GM18858 (cell line): ENCODE results near the gene TBC1D2.

Experiments used
- ATAC-seq: cut with Tn5 transposase; IDR thresholded peaks from one replicate; pipeline ENCODE4 v1.9.1; 2021; ENCODE audit not compliant: unreplicated experiment

Gene TBC1D2

GRCh38 chr9:98172604-98173003 lies 82.8 kb downstream of the TBC1D2 start:
- no peak for ATAC-seq

GRCh38 chr9:98171176-98171925 lies 84.1 kb downstream of the TBC1D2 start:
- no peak for ATAC-seq

GRCh38 chr9:98168941-98169488 lies 86.4 kb downstream of the TBC1D2 start:
- peak; percentile 96 for ATAC-seq

GRCh38 chr9:98168153-98168780 lies 87.2 kb downstream of the TBC1D2 start:
- no peak for ATAC-seq

- ATAC-seq, result no peak
Measured at GRCh38 chr9:98164912-98165311, 90.5 kb downstream of the TBC1D2 start.

- ATAC-seq, result no peak
Measured at GRCh38 chr9:98162613-98163012, 92.8 kb downstream of the TBC1D2 start.

GRCh38 chr9:98161851-98162250 lies 93.6 kb downstream of the TBC1D2 start:
- ATAC-seq, result no peak

- ATAC-seq, result no peak
Measured at GRCh38 chr9:98159790-98160189, 95.7 kb downstream of the TBC1D2 start.

- ATAC-seq, result no peak
Measured at GRCh38 chr9:98159301-98159700, 96.1 kb downstream of the TBC1D2 start.

- no peak for ATAC-seq
Measured at GRCh38 chr9:98158071-98158831, 97.2 kb downstream of the TBC1D2 start.

GRCh38 chr9:98157372-98157771 lies 98.1 kb downstream of the TBC1D2 start:
- no peak for ATAC-seq

- ATAC-seq, result no peak
Measured at GRCh38 chr9:98154678-98155077, 100.8 kb downstream of the TBC1D2 start.

- ATAC-seq, result no peak
Measured at GRCh38 chr9:98152526-98152925, 102.9 kb downstream of the TBC1D2 start.

- no peak for ATAC-seq
Measured at GRCh38 chr9:98150721-98151120, 104.7 kb downstream of the TBC1D2 start.

- ATAC-seq, result no peak
Measured at GRCh38 chr9:98150164-98150563, 105.3 kb downstream of the TBC1D2 start.

GRCh38 chr9:98149422-98149821 lies 106.0 kb downstream of the TBC1D2 start:
- no peak for ATAC-seq
